ENCODE results near the gene KCNG4.

The KCNG4 gene

GRCh38 chr16:84232060-84232459, 7.8 kb downstream of the KCNG4 start:
- no peaks in the 10 kb centered on the region for H3K27me3 ChIP-seq (ENCODE audit: insufficient read depth, low read depth, severe bottlenecking)
- no peak for TF ChIP-seq CTCF (IDR thresholded peaks at IDR 0.05; ENCODE audit: low read depth, low read length)
- no peak overlapping the region for H3K27ac ChIP-seq
- no peak for DNase-seq
- no peaks in the 10 kb centered on the region for H3K9me3 ChIP-seq (ENCODE audit: severe bottlenecking)
- peaks cover 7% of the 10 kb centered on the region; the same call in 1 of the 2 replicates for H3K36me3 ChIP-seq
- H3K4me3 ChIP-seq (ENCODE audit: low read depth, low read length): no peak overlapping the region

GRCh38 chr16:84229471-84229870, 10.3 kb downstream of the KCNG4 start:
- Histone ChIP-seq H3K4me3 (ENCODE audit: low read depth, low read length) (no peak overlapping the region), H3K27me3 (ENCODE audit: insufficient read depth, low read depth, severe bottlenecking) (no peaks in the 10 kb centered on the region), H3K36me3 (peaks cover 3% of the 10 kb centered on the region; the same call in 1 of the 2 replicates), H3K9me3 (ENCODE audit: severe bottlenecking) (no peaks in the 10 kb centered on the region), H3K27ac (no peak overlapping the region)
- no peak for TF ChIP-seq CTCF (IDR thresholded peaks at IDR 0.05; ENCODE audit: low read depth, low read length)
- no peak for DNase-seq

- Histone ChIP-seq H3K4me3 (ENCODE audit: low read depth, low read length) (no peak overlapping the region), H3K27ac (no peak overlapping the region), H3K9me3 (ENCODE audit: severe bottlenecking) (no peaks in the 10 kb centered on the region), H3K27me3 (ENCODE audit: insufficient read depth, low read depth, severe bottlenecking) (no peaks in the 10 kb centered on the region), H3K36me3 (peaks cover 3% of the 10 kb centered on the region; the same call in 1 of the 2 replicates)
- no peak for DNase-seq
- no peak for TF ChIP-seq CTCF (IDR thresholded peaks at IDR 0.05; ENCODE audit: low read depth, low read length)
These were observed 11.5 kb downstream of the KCNG4 start for GRCh38 chr16:84228256-84228838.

- no peak overlapping the region for H3K27ac ChIP-seq
- H3K27me3 ChIP-seq (ENCODE audit: insufficient read depth, low read depth, severe bottlenecking): no peaks in the 10 kb centered on the region
- H3K9me3 ChIP-seq (ENCODE audit: severe bottlenecking): no peaks in the 10 kb centered on the region
- DNase-seq: no peak
- no peak overlapping the region for H3K4me3 ChIP-seq (ENCODE audit: low read depth, low read length)
- TF ChIP-seq CTCF (IDR thresholded peaks at IDR 0.05; ENCODE audit: low read depth, low read length): no peak
- H3K36me3 ChIP-seq: no peaks in the 10 kb centered on the region
These were observed 12.3 kb downstream of the KCNG4 start for GRCh38 chr16:84227548-84227947.

- no peak overlapping the region for H3K4me3 ChIP-seq (ENCODE audit: low read depth, low read length)
- H3K27ac ChIP-seq: no peak overlapping the region
- TF ChIP-seq CTCF (IDR thresholded peaks at IDR 0.05; ENCODE audit: low read depth, low read length): no peak
- DNase-seq: no peak
- H3K36me3 ChIP-seq: no peaks in the 10 kb centered on the region
- H3K9me3 ChIP-seq (ENCODE audit: severe bottlenecking): no peaks in the 10 kb centered on the region
- no peaks in the 10 kb centered on the region for H3K27me3 ChIP-seq (ENCODE audit: insufficient read depth, low read depth, severe bottlenecking)
These were observed 13.8 kb downstream of the KCNG4 start for GRCh38 chr16:84226026-84226425.

- H3K9me3 ChIP-seq (ENCODE audit: severe bottlenecking): no peaks in the 10 kb centered on the region
- no peak overlapping the region for H3K4me3 ChIP-seq (ENCODE audit: low read depth, low read length)
- no peaks in the 10 kb centered on the region for H3K36me3 ChIP-seq
- DNase-seq: no peak
- H3K27me3 ChIP-seq (ENCODE audit: insufficient read depth, low read depth, severe bottlenecking): no peaks in the 10 kb centered on the region
- no peak for TF ChIP-seq CTCF (IDR thresholded peaks at IDR 0.05; ENCODE audit: low read depth, low read length)
- no peak overlapping the region for H3K27ac ChIP-seq
These were observed 14.2 kb downstream of the KCNG4 start for GRCh38 chr16:84225571-84225970.

All from WERI-Rb-1 (cell line).